H9 (cell line): ENCODE measurements around the gene PI3. TPM values are rescaled to one million over a fixed set of nuclear protein-coding genes. Genes with fewer than 3 reads are reported as not detected.

Source experiments
- DNase-seq: peaks from one replicate; pipeline ENCODE4 v3.0.0-alpha.2; 2017
- H2AFZ ChIP-seq: one replicate; pipeline ENCODE4 v1.6.1; 2013; ENCODE audit warnings: mild to moderate bottlenecking, low read length, control low read depth, moderate library complexity
- H2AK5ac ChIP-seq: 2 replicates; pipeline ENCODE4 v1.6.1; 2013; ENCODE audit warnings: low read length, control low read depth, mixed read lengths; ENCODE audit not compliant: insufficient read length
- H2BK120ac ChIP-seq: one replicate; pipeline ENCODE4 v1.6.1; 2013; ENCODE audit warnings: low read depth, mild to moderate bottlenecking, low read length, control low read depth, inconsistent platforms; ENCODE audit not compliant: poor library complexity, severe bottlenecking
- H2BK12ac ChIP-seq: 2 replicates; pipeline ENCODE4 v1.6.1; 2013; ENCODE audit warnings: low read length, control low read depth, mixed read lengths, low read depth; ENCODE audit not compliant: insufficient read length
- H2BK15ac ChIP-seq: 2 replicates; pipeline ENCODE4 v1.6.1; 2013; ENCODE audit warnings: low read depth, low read length, control low read depth
- H2BK20ac ChIP-seq: one replicate; pipeline ENCODE4 v1.6.1; 2013; ENCODE audit warnings: low read depth, mild to moderate bottlenecking, low read length, control low read depth, inconsistent platforms; ENCODE audit not compliant: poor library complexity, severe bottlenecking
- H2BK5ac ChIP-seq: 2 replicates; pipeline ENCODE4 v1.6.1; 2013; ENCODE audit warnings: low read length, control low read depth, mixed read lengths; ENCODE audit not compliant: insufficient read length
- H3K14ac ChIP-seq: 2 replicates; pipeline ENCODE4 v1.6.1; 2013; ENCODE audit warnings: low read length, control low read depth; ENCODE audit not compliant: insufficient read depth
- H3K18ac ChIP-seq: 2 replicates; pipeline ENCODE4 v1.6.1; 2013; ENCODE audit warnings: low read depth, mild to moderate bottlenecking, mixed read lengths, low read length, control low read depth; ENCODE audit not compliant: insufficient read length
- H3K23ac ChIP-seq: 2 replicates; pipeline ENCODE4 v1.6.1; 2013; ENCODE audit warnings: low read length, control low read depth, mixed read lengths, low read depth; ENCODE audit not compliant: insufficient read length
- H3K23me2 ChIP-seq: 2 replicates; pipeline ENCODE4 v1.6.1; 2013; ENCODE audit warnings: low read depth, mild to moderate bottlenecking, mixed read lengths, low read length, control low read depth; ENCODE audit not compliant: insufficient read length, poor library complexity, severe bottlenecking
- H3K27ac ChIP-seq: 2 replicates; pipeline ENCODE4 v1.5.1; 2013; ENCODE audit warnings: low read length, control low read depth, mixed read lengths, low read depth; ENCODE audit not compliant: insufficient read length
- H3K27me3 ChIP-seq: 2 replicates; pipeline ENCODE4 v1.6.1; 2013; ENCODE audit warnings: low read length, control low read depth, inconsistent platforms; ENCODE audit not compliant: insufficient read depth
- H3K4ac ChIP-seq: 2 replicates; pipeline ENCODE4 v1.6.1; 2013; ENCODE audit warnings: low read depth, mild to moderate bottlenecking, control low read depth, inconsistent platforms, low read length, moderate library complexity
- H3K4me1 ChIP-seq: 2 replicates; pipeline ENCODE4 v1.6.1; 2013; ENCODE audit warnings: low read length, control low read depth, inconsistent platforms; ENCODE audit not compliant: insufficient read depth
- H3K4me2 ChIP-seq: 2 replicates; pipeline ENCODE4 v1.6.1; 2013; ENCODE audit warnings: low read length, control low read depth, mixed read lengths; ENCODE audit not compliant: insufficient read length, insufficient read depth
- H3K56ac ChIP-seq: 2 replicates; pipeline ENCODE4 v1.6.1; 2013; ENCODE audit warnings: low read depth, mild to moderate bottlenecking, mixed read lengths, low read length, control low read depth; ENCODE audit not compliant: insufficient read length
- H3K79me1 ChIP-seq: 2 replicates; pipeline ENCODE4 v1.6.1; 2013; ENCODE audit warnings: low read depth, mild to moderate bottlenecking, moderate library complexity, low read length, control low read depth, inconsistent platforms; ENCODE audit not compliant: insufficient read depth, poor library complexity, severe bottlenecking
- H3K79me2 ChIP-seq: 2 replicates; pipeline ENCODE4 v1.6.1; 2013; ENCODE audit warnings: low read length, control low read depth, inconsistent platforms; ENCODE audit not compliant: insufficient read depth
- H3K9ac ChIP-seq: 2 replicates; pipeline ENCODE4 v1.6.1; 2013; ENCODE audit warnings: low read length, control low read depth, mixed read lengths; ENCODE audit not compliant: insufficient read length; ENCODE audit errors: extremely low read depth
- H3K9me3 ChIP-seq: one replicate; pipeline ENCODE4 v1.6.1; 2013; ENCODE audit warnings: low read depth, low read length, inconsistent platforms; ENCODE audit not compliant: control insufficient read depth
- H3T11ph ChIP-seq: one replicate; pipeline ENCODE4 v1.6.1; 2013; ENCODE audit warnings: mild to moderate bottlenecking, low read length, control low read depth, inconsistent platforms
- H4K20me1 ChIP-seq: one replicate; pipeline ENCODE4 v1.6.1; 2013; ENCODE audit not compliant: control insufficient read depth, insufficient read length, insufficient read depth
- H4K5ac ChIP-seq: 2 replicates; pipeline ENCODE4 v1.6.1; 2013; ENCODE audit warnings: low read depth, mild to moderate bottlenecking, mixed read lengths, low read length, control low read depth; ENCODE audit not compliant: insufficient read length
- H4K8ac ChIP-seq: replicated peaks from 2 replicates; pipeline ENCODE4 v1.6.1; 2013; ENCODE audit warnings: low read length, control low read depth, mixed read lengths, low read depth; ENCODE audit not compliant: insufficient read length
- H4K91ac ChIP-seq: 2 replicates; pipeline ENCODE4 v1.6.1; 2013; ENCODE audit warnings: low read depth, mild to moderate bottlenecking, moderate library complexity, mixed read lengths, low read length, control low read depth; ENCODE audit not compliant: insufficient read length
- H3K27ac Mint-ChIP-seq, 3 experiments: 2 replicates in 2 of 3; 3 replicates in 1 of 3; pipeline ENCODE4 v1.8.0; 2020 to 2021; ENCODE audit warnings: mixed read lengths in 3 of 3, mild to moderate bottlenecking in 1 of 3, moderate library complexity in 1 of 3
- H3K27me3 Mint-ChIP-seq: 2 replicates; pipeline ENCODE4 v1.8.0; 2021; ENCODE audit warnings: low read depth, mild to moderate bottlenecking, moderate library complexity, mixed read lengths
- H3K36me3 Mint-ChIP-seq, 3 experiments: 2 replicates in 2 of 3; 3 replicates in 1 of 3; pipeline ENCODE4 v1.8.0; 2020 to 2021; ENCODE audit warnings: low read depth in 3 of 3, mixed read lengths in 3 of 3; ENCODE audit not compliant: insufficient read depth in 1 of 3
- H3K4me1 Mint-ChIP-seq, 2 experiments: 2 replicates each; pipeline ENCODE4 v1.8.0; 2020; ENCODE audit warnings: mixed read lengths in 2 of 2
- H3K4me3 Mint-ChIP-seq, 2 experiments: 2 replicates in 1 of 2; 3 replicates in 1 of 2; pipeline ENCODE4 v1.8.0; 2020 to 2021; ENCODE audit warnings: mild to moderate bottlenecking in 2 of 2, mixed read lengths in 2 of 2, moderate library complexity in 1 of 2
- H3K9me3 Mint-ChIP-seq, 2 experiments: 2 replicates in 1 of 2; 3 replicates in 1 of 2; pipeline ENCODE4 v1.8.0; 2020; ENCODE audit warnings: mild to moderate bottlenecking in 2 of 2, mixed read lengths in 2 of 2, moderate library complexity in 1 of 2
- CTCF ChIP-seq: fragments of 200-600 bp; sonication (generic); conservative IDR thresholded peaks from 3 replicates; pipeline ENCODE4 v1.8.0; 2021; ENCODE audit warnings: antibody characterized with exemption, mild to moderate bottlenecking
- WGBS: extraction: QIAGEN DNeasy Blood & Tissue Kit; methylation state at CpG from one replicate; pipeline ENCODE4 v1.1.7; 2013; ENCODE audit warnings: missing lambda C conversion rate, low lambda C conversion rate, mixed read lengths; ENCODE audit not compliant: insufficient read length; ENCODE audit errors: extremely low coverage; 5-methylcytosine and 5-hydroxymethylcytosine counted together
- total RNA-seq: library from RNA; stranded (reverse); gene quantifications from 2 replicates; pipeline ENCODE4 v1.2.1, GENCODE V29; 2021

Gene PI3
- total RNA-seq, 1 experiment from 2014 or later, result not detected

DNA sequence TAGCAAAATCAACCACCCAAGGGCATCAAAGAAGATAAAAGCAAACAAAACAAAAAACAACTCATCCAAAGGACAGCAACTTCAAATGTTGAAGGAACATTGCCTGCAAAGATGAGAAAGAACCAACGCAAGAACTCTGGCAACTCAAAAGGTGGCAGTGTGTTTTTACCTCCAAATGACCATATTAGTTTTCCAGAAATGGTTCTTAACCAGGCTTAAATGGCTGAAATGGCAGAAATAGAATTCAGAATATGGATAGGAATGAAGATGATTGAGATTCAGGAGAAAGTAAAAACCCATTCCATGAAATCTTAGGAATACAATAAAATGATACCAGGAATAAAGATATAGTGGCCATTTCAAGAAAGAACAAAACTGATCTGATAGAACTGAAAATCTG lies 9.8 kb upstream of the PI3 start:
- Histone ChIP-seq H4K8ac (no peak overlapping the region), H2AFZ (no peak overlapping the region), H4K5ac (no peak overlapping the region), H2BK20ac (no peak overlapping the region), H3K56ac (no peak overlapping the region), H4K20me1 (no peaks in the 10 kb centered on the region), H3K9ac (no peak overlapping the region), H3K79me2 (no peaks in the 10 kb centered on the region), H3T11ph (no peak overlapping the region), H2BK12ac (no peak overlapping the region), H2BK120ac (no peak overlapping the region), H3K14ac (no peak overlapping the region), H3K18ac (no peak overlapping the region), H4K91ac (no peak overlapping the region), H3K27me3 (no peaks in the 10 kb centered on the region), H3K4ac (no peak overlapping the region), H2BK15ac (no peak overlapping the region), H3K4me1 (no peaks in the 10 kb centered on the region), H3K4me2 (no peak overlapping the region), H3K79me1 (no peaks in the 10 kb centered on the region), H3K23me2 (no peaks in the 10 kb centered on the region), H2BK5ac (no peak overlapping the region), H3K9me3 (no peaks in the 10 kb centered on the region), H3K27ac (no peak overlapping the region), H3K23ac (no peak overlapping the region), H2AK5ac (no peak overlapping the region)
- TF ChIP-seq CTCF, result no peak
- Mint-ChIP-seq H3K9me3 (peaks cover 22 to 26% of the 10 kb centered on the region in 2 experiments), H3K4me1 (no peaks in the 10 kb centered on the region), H3K27me3 (peaks cover 26% of the 10 kb centered on the region), H3K4me3 (no peak overlapping the region), H3K36me3 (no peaks in the 10 kb centered on the region), H3K27ac (no peak overlapping the region)
- DNase-seq, result no peak
- no CpG with 5 or more reads among the region's 1 CpG for WGBS
